ENCODE data around the gene COL6A3.
A peak's percentile ranks its signal among the peaks of the same experiment; 100 is the strongest.

COL6A3 gene

DNA sequence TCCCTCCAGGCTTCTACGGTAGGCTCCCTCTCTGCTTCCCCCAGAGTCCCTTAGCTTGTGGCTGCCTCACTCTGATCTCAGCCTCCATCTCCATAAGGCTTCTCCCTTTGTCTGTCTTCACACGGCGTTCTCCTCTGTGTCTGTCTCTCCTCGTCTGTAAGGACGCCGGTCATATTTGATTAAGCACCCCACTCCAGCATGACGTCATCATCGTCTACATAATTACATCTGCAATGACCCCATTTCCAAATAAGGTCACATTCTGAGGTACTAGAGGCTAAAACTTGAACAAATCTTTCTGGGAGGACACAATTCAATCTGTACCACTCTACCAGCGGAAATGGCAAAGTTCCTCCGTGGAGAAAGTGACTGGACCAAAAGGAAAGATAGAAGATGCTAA is 8.3 kb upstream of the COL6A3 start:
- no peak overlapping the region for H3K4me2 ChIP-seq (ENCODE audit: low read length)
- H3K4me3 ChIP-seq (ENCODE audit: low read length), result no peak overlapping the region
- H3K9me2 ChIP-seq (replicated peaks; ENCODE audit: control insufficient read depth, low read length), result no peaks in the 10 kb centered on the region
- peaks cover 8% of the 10 kb centered on the region for H3K4me1 ChIP-seq (ENCODE audit: control insufficient read depth, low read length)
- H3K9me3 ChIP-seq (ENCODE audit: control insufficient read depth, insufficient read depth, low read length), result no peaks in the 10 kb centered on the region
- no peaks in the 10 kb centered on the region for H3F3A ChIP-seq (ENCODE audit: control insufficient read depth, insufficient read depth)
- TF ChIP-seq EZH2phosphoT487 (IDR thresholded peaks at IDR 0.05; ENCODE audit: borderline replicate concordance, low read length) (no peak), CTCF (IDR thresholded peaks at IDR 0.05; ENCODE audit: low read depth, low read length, poor library complexity, severe bottlenecking) (no peak)
- no peaks in the 10 kb centered on the region for H3K36me3 ChIP-seq (ENCODE audit: control insufficient read depth, low read length)
- H4K20me1 ChIP-seq (ENCODE audit: control insufficient read depth, insufficient read depth, low read depth, low read length), result no peaks in the 10 kb centered on the region
- H3K27ac ChIP-seq (ENCODE audit: low read depth, low read length), result no peak overlapping the region
- no peaks in the 10 kb centered on the region for H3K79me2 ChIP-seq (ENCODE audit: control insufficient read depth, low read length)
- peaks cover 21% of the 10 kb centered on the region for H3K27me3 ChIP-seq (ENCODE audit: control insufficient read depth, low read length)

DNA sequence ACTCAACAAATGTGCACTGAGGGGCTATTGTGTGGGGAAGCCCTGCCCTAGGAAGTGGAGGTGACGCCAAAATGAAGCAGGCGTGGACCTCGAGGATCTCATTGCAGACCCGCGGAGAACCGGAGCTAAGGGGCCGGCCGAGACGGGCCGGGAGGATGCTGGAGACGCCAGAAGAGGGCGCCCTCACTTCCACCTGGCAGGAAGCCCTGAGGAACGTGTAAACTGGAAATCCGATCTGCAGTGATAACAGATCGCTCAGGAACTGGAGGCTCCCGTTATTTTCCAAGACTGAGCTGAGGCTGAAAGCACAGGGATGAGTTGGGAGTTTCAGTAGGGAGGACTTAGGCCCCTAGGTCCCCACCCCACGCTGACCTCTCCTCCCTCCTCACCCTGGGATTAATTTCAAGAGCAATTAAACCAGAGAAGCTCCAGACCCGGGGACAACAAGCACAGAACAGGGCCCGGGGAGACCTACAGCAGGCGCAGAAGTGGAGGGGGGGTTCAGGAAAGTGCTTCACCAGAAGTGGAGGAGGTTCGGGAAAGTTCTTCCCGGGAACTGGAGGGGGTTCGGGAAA is 7.7 kb upstream of the COL6A3 start:
- no peaks in the 10 kb centered on the region for H4K20me1 ChIP-seq (ENCODE audit: control insufficient read depth, insufficient read depth, low read depth, low read length)
- H3K4me3 ChIP-seq (ENCODE audit: low read length), result peak overlapping the region; percentile 28
- H3K9me2 ChIP-seq (replicated peaks; ENCODE audit: control insufficient read depth, low read length), result no peaks in the 10 kb centered on the region
- TF ChIP-seq EZH2phosphoT487 (IDR thresholded peaks at IDR 0.05; ENCODE audit: borderline replicate concordance, low read length), result no peak
- TF ChIP-seq CTCF (IDR thresholded peaks at IDR 0.05; ENCODE audit: low read depth, low read length, poor library complexity, severe bottlenecking), result peak; percentile 84
- H3K36me3 ChIP-seq (ENCODE audit: control insufficient read depth, low read length), result no peaks in the 10 kb centered on the region
- peaks cover 21% of the 10 kb centered on the region for H3K27me3 ChIP-seq (ENCODE audit: control insufficient read depth, low read length)
- no peak overlapping the region for H3K27ac ChIP-seq (ENCODE audit: low read depth, low read length)
- H3F3A ChIP-seq (ENCODE audit: control insufficient read depth, insufficient read depth), result no peaks in the 10 kb centered on the region
- no peaks in the 10 kb centered on the region for H3K79me2 ChIP-seq (ENCODE audit: control insufficient read depth, low read length)
- no peaks in the 10 kb centered on the region for H3K9me3 ChIP-seq (ENCODE audit: control insufficient read depth, insufficient read depth, low read length)
- H3K4me2 ChIP-seq (ENCODE audit: low read length), result peak overlapping the region; percentile 63
- peaks cover 8% of the 10 kb centered on the region for H3K4me1 ChIP-seq (ENCODE audit: control insufficient read depth, low read length)

GRCh38 chr2:237418300-237418699 is 4.3 kb upstream of the COL6A3 start:
- H3K4me1 ChIP-seq (ENCODE audit: control insufficient read depth, low read length), result peaks cover 8% of the 10 kb centered on the region
- no peak overlapping the region for H3K27ac ChIP-seq (ENCODE audit: low read depth, low read length)
- H3K4me2 ChIP-seq (ENCODE audit: low read length), result no peak overlapping the region
- no peaks in the 10 kb centered on the region for H3F3A ChIP-seq (ENCODE audit: control insufficient read depth, insufficient read depth)
- H3K27me3 ChIP-seq (ENCODE audit: control insufficient read depth, low read length), result peaks cover 3% of the 10 kb centered on the region
- H3K79me2 ChIP-seq (ENCODE audit: control insufficient read depth, low read length), result no peaks in the 10 kb centered on the region
- no peaks in the 10 kb centered on the region for H3K9me2 ChIP-seq (replicated peaks; ENCODE audit: control insufficient read depth, low read length)
- no peak for TF ChIP-seq CTCF (IDR thresholded peaks at IDR 0.05; ENCODE audit: low read depth, low read length, poor library complexity, severe bottlenecking)
- no peak for TF ChIP-seq EZH2phosphoT487 (IDR thresholded peaks at IDR 0.05; ENCODE audit: borderline replicate concordance, low read length)
- H3K9me3 ChIP-seq (ENCODE audit: control insufficient read depth, insufficient read depth, low read length), result no peaks in the 10 kb centered on the region
- no peaks in the 10 kb centered on the region for H4K20me1 ChIP-seq (ENCODE audit: control insufficient read depth, insufficient read depth, low read depth, low read length)
- H3K4me3 ChIP-seq (ENCODE audit: low read length), result no peak overlapping the region
- H3K36me3 ChIP-seq (ENCODE audit: control insufficient read depth, low read length), result no peaks in the 10 kb centered on the region

Data from DOHH2 (cell line).